PC-9 (cell line): ENCODE measurements around the gene ATP1A2.

Source experiments
- EZH2 ChIP-seq: fragments of 200-600 bp; sonication (generic); IDR thresholded peaks from 2 replicates; pipeline ENCODE4 v1.8.0; 2017; ENCODE audit warnings: antibody characterized with exemption, low read depth
- TF ChIP-seq, protein P1 (sequence below): fragments of 200-600 bp; sonication (generic); conservative IDR thresholded peaks from 2 replicates; pipeline ENCODE4 v1.6.1; 2017; ENCODE audit warnings: mixed run types, antibody characterized with exemption, mild to moderate bottlenecking, moderate library complexity

- TF ChIP-seq, protein P1, sequence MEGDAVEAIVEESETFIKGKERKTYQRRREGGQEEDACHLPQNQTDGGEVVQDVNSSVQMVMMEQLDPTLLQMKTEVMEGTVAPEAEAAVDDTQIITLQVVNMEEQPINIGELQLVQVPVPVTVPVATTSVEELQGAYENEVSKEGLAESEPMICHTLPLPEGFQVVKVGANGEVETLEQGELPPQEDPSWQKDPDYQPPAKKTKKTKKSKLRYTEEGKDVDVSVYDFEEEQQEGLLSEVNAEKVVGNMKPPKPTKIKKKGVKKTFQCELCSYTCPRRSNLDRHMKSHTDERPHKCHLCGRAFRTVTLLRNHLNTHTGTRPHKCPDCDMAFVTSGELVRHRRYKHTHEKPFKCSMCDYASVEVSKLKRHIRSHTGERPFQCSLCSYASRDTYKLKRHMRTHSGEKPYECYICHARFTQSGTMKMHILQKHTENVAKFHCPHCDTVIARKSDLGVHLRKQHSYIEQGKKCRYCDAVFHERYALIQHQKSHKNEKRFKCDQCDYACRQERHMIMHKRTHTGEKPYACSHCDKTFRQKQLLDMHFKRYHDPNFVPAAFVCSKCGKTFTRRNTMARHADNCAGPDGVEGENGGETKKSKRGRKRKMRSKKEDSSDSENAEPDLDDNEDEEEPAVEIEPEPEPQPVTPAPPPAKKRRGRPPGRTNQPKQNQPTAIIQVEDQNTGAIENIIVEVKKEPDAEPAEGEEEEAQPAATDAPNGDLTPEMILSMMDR = no peak
- TF ChIP-seq EZH2 = no peak
Observed at GRCh38 chr1:160121388-160121787, 5.8 kb downstream of the ATP1A2 start.
